Heart left ventricle (tissue), 16 donors: ENCODE data around the gene SBK2. TPM values are rescaled to one million over a fixed set of nuclear protein-coding genes. Genes with fewer than 3 reads are reported as not detected.

ENCODE experiments used
- ATAC-seq, 4 donors: fragments of 200-7000 bp; cut with Tn5 transposase; one replicate each; pipeline ENCODE4 v1.9.1; 2020 to 2022; ENCODE audit warnings: moderate library complexity in 4 of 4, mild to moderate bottlenecking in 3 of 4, moderate number of reproducible peaks in 1 of 4
- DNase-seq, 5 donors: peaks; one replicate each; pipeline ENCODE4 v3.0.0-alpha.2; 2020
- H3K27ac ChIP-seq, 12 donors: fragments of 200-600 bp; sonication (generic) in 4 of 12; one replicate each; pipeline versions ENCODE4 v1.5.0 to v1.8.0; 2016 to 2022; ENCODE audit warnings: mild to moderate bottlenecking in 2 of 12
- H3K27me3 ChIP-seq, 9 donors: fragments of 200-600 bp; sonication (generic) in 2 of 9; one replicate each; pipeline versions ENCODE4 v1.5.1 to v1.8.0; 2016 to 2022; ENCODE audit warnings: mild to moderate bottlenecking in 3 of 9
- H3K36me3 ChIP-seq, 9 donors: fragments of 200-600 bp; sonication (generic) in 2 of 9; one replicate each; pipeline versions ENCODE4 v1.5.0 to v1.8.0; 2018 to 2022; ENCODE audit warnings: mild to moderate bottlenecking in 2 of 9
- H3K4me1 ChIP-seq, 12 donors: fragments of 200-600 bp; sonication (generic) in 4 of 12; one replicate each; pipeline versions ENCODE4 v1.5.0 to v1.8.0; 2016 to 2022; ENCODE audit warnings: mild to moderate bottlenecking in 3 of 12
- H3K4me3 ChIP-seq, 12 donors: fragments of 200-600 bp; sonication (generic) in 4 of 12; one replicate each; pipeline versions ENCODE4 v1.5.0 to v1.8.0; 2017 to 2022; ENCODE audit warnings: mild to moderate bottlenecking in 9 of 12, moderate library complexity in 4 of 12
- H3K9me3 ChIP-seq, 12 donors: fragments of 200-600 bp; sonication (generic) in 4 of 12; one replicate each; pipeline versions ENCODE4 v1.5.0 to v1.8.0; 2016 to 2022; ENCODE audit warnings: mild to moderate bottlenecking in 1 of 12
- POLR2A ChIP-seq, 2 donors: fragments of 450-650 bp; IDR thresholded peaks; one replicate each; pipeline ENCODE4 v1.6.1; 2017; ENCODE audit warnings: antibody characterized with exemption in 2 of 2, mild to moderate bottlenecking in 2 of 2, moderate library complexity in 2 of 2
- WGBS, 4 donors: extraction: QIAGEN DNeasy Blood & Tissue Kit in 2 of 4; methylation state at CpG; one replicate each; pipeline versions ENCODE4 v1.1.5 to v1.1.7; 2013 to 2018; 5-methylcytosine and 5-hydroxymethylcytosine counted together
- intact Hi-C, 10 donors: fragments of 100-400 bp; cut with DNase I; formaldehyde crosslinking; loops; one replicate each; pipeline versions ENCODE4 v1.11.1 to v1.14.2; 2022
- polyA plus RNA-seq, 2 donors: library from polyadenylated mRNA; stranded (reverse); fragments of 200-250 nt; gene quantifications; one replicate each; pipeline ENCODE4 v1.2.3, GENCODE V29; 2013
- total RNA-seq, 9 donors: library from RNA; depleted of rRNA in 2 of 9; stranded (reverse); fragments of >200 nt in 2 of 9; fragmentation: NEBNext Ultra II Directional in 3 of 9; extraction: Animal tissue kit (Norgen Biotek cat#: 25700) in 3 of 9; gene quantifications; one replicate each; pipeline versions ENCODE4 v1.1.0 to v1.2.4, GENCODE V29; 2016 to 2023
- TF ChIP-seq, protein P1 (sequence below), 12 donors: fragments of 200-600 bp; sonication (generic) in 4 of 12; IDR thresholded peaks; one replicate each; pipeline versions ENCODE4 v1.5.0 to v1.8.0; 2018 to 2022; ENCODE audit warnings: antibody characterized with exemption in 12 of 12, mild to moderate bottlenecking in 5 of 12
- donor health status: ischemic (EF 13 %, LVEDD 7.1; RV severe dilation, severe dysfunction).
- donor health status: healthy with polysubstance abuse.
- donor health status: DM: no; HTN: yes; CAD: no.
- donor health status: DM: no; HTN: no; CAD: no.
- donor health status: ischemic (EF 25% LVEDD 6.9; RV normal size, moderate dysfunction).
- donor health status: ischemic (EF 25% LVEDD 5.7; RV mildly dilated, moderate dysfunction).
- donor health status: healthy.
- donor health status: DM: yes; HTN: yes; CAD: no.
- donor health status: ischemic (EF 35%, LVEDD 5.7; RV mildly dilated, moderate dysfunction).
- donor health status: nonischemic (EF 11% LVEDD 7.7; RV severe dilation, severe dysfunction).
- donor health status: DM: yes; HTN: yes; CAD: no.
- donor health status: PGD.
- donor health status: ischemic (EF 29% LVEDD 5.4; RV normal size, mild dysfunction).
- donor health status: nonischemic (EF 23%, LVEDD 6.1; RV moderate dilation, normal function).

SBK2 gene
- total and polyA plus RNA-seq, 11 donors = 0.68 to 12.6 (median 2.1) TPM

DNA sequence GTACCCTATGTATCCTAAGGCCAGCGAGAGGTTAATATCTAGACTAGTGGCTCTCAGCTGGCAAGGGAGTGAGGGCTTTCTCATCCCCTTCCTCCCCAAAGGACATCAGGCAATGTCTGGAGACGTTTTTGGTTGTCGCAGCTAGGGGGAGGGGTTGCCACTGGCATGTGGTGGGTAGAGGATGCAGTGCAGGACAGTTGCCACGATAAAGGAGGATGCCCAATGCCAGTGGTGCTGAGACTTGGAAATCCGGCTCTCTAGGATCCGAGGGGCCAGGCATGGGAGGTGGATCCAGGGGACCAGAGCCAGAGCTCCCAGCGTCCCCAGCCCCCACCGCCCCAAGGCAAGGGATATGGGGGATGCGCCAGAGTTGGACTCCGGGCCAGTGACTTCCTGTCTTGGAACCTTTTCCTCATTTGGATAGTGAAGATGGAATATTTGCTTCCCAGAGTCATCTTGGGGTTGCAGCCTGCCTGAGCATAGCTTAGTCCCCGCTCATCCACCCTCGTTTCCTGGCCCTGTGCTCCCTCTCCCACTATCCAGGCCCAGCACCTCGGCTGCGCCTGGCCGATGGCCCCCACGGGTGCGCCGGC lies 43.8 kb downstream of the SBK2 start:
- ATAC-seq = peak in 2 of 4 donors; percentile 5 to 10
- Histone ChIP-seq H3K4me3 (peak overlapping the region in 11 of 12 donors; percentile 24 to 68 (median 49)), H3K36me3 (peaks cover 0 to 17% (median 0%) of the 10 kb centered on the region in 9 donors), H3K27me3 (peaks cover 0 to 11% (median 0%) of the 10 kb centered on the region in 9 donors), H3K4me1 (peaks cover 0 to 29% (median 15%) of the 10 kb centered on the region in 12 donors), H3K27ac (peak overlapping the region; percentile 77 to 99 (median 86)), H3K9me3 (no peaks in the 10 kb centered on the region)
- DNase-seq = peak in 4 of 5 donors; percentile 41 to 71 (median 61)
- TF ChIP-seq, protein P1, sequence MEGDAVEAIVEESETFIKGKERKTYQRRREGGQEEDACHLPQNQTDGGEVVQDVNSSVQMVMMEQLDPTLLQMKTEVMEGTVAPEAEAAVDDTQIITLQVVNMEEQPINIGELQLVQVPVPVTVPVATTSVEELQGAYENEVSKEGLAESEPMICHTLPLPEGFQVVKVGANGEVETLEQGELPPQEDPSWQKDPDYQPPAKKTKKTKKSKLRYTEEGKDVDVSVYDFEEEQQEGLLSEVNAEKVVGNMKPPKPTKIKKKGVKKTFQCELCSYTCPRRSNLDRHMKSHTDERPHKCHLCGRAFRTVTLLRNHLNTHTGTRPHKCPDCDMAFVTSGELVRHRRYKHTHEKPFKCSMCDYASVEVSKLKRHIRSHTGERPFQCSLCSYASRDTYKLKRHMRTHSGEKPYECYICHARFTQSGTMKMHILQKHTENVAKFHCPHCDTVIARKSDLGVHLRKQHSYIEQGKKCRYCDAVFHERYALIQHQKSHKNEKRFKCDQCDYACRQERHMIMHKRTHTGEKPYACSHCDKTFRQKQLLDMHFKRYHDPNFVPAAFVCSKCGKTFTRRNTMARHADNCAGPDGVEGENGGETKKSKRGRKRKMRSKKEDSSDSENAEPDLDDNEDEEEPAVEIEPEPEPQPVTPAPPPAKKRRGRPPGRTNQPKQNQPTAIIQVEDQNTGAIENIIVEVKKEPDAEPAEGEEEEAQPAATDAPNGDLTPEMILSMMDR (IDR thresholded peaks at IDR 0.05) = peak in 1 of 12 donors; percentile 8
- TF ChIP-seq POLR2A (IDR thresholded peaks at IDR 0.05) = no peak
- intact Hi-C loops = no loop called here
- 30 to 49% (median 33%) methylated on average over 16 to 18 of the region's 18 CpGs for WGBS, 4 donors

GRCh38 chr19:55492362-55492944 lies 44.5 kb downstream of the SBK2 start:
- Histone ChIP-seq H3K27me3 (peaks cover 0 to 11% (median 0%) of the 10 kb centered on the region in 9 donors), H3K27ac (peak overlapping the region in 7 of 12 donors; percentile 85 to 99 (median 93)), H3K4me3 (no peak overlapping the region), H3K4me1 (peaks cover 0 to 36% (median 21%) of the 10 kb centered on the region in 12 donors), H3K9me3 (no peaks in the 10 kb centered on the region), H3K36me3 (peaks cover 0 to 14% (median 0%) of the 10 kb centered on the region in 9 donors)
- intact Hi-C loops = no loop called here
- ATAC-seq (no peak), DNase-seq (peak in 2 of 5 donors; percentile 12 to 17)
- TF ChIP-seq, protein P1 (IDR thresholded peaks at IDR 0.05) = no peak
- no peak for TF ChIP-seq POLR2A (IDR thresholded peaks at IDR 0.05)
- 48 to 56% (median 52%) methylated on average over 12 of the region's 12 CpGs for WGBS, 4 donors

DNA sequence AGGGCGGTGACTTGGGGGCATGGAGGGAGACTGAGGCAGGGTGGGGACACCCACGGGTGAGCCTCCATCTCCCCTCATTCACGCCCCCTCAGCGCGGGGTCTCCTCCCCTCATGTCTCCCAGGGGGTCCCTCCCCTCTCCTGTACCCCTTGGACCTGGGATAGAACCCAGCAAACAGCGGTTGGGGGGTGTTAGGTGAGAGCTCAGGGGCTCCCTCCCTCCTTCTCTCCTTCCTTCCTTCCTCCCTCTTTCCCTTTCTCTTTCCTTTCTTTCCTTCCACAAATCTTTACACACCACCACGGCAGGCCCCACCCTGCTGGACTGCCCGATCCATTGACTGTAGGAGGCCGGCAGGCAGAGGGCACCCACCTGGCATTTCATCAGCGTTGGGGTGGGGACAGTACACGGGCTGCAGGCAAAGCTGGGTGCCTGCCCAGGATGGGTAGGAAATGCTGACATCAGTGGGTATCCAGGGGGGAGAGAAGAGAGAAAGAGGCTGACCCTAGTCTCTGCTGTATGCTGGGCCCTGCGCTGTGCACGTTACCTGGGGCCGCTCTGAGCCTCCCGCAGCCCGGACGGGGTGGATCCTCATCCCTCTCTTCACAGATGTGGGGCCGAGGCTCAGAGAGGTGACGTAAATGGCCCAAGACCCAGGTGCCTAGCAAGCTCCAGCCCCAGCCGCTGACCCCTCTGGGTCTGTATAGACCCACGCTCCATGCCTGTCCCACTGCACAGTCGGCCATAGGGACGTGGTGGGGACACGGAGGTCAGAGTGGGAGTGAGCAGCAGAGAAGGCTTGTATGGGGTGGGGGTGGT lies 45.2 kb downstream of the SBK2 start:
- ATAC-seq = no peak
- peaks cover 0 to 43% (median 26%) of the 10 kb centered on the region in 12 donors for H3K4me1 ChIP-seq
- H3K9me3 ChIP-seq = no peaks in the 10 kb centered on the region
- H3K27ac ChIP-seq = peak overlapping the region in 4 of 12 donors; percentile 19 to 99 (median 64)
- peak in 2 of 5 donors; percentile 18 to 20 for DNase-seq
- no peak overlapping the region for H3K4me3 ChIP-seq
- intact Hi-C loops = no loop called here
- TF ChIP-seq, protein P1 (IDR thresholded peaks at IDR 0.05) = no peak
- no peak for TF ChIP-seq POLR2A (IDR thresholded peaks at IDR 0.05)
- peaks cover 0 to 7% (median 0%) of the 10 kb centered on the region in 9 donors for H3K36me3 ChIP-seq
- H3K27me3 ChIP-seq = peaks cover 0 to 11% (median 0%) of the 10 kb centered on the region in 9 donors
- WGBS, 4 donors = 75 to 80% (median 77%) methylated on average over 23 to 24 of the region's 24 CpGs
